Stimulated activated CD4-positive, alpha-beta T cell treated with anti-CD3 and anti-CD28 coated beads, Interleukin-1b, Interleukin-23, amount 100 ng/mL, for 24 hours (primary cell): ENCODE measurements around the gene TRIP6.

Experiments used
- DNase-seq, 4 experiments: peaks; one replicate each; pipeline ENCODE4 v3.0.0-alpha.2; 2020; ENCODE audit warnings: low read depth in 4 of 4, low spot score in 1 of 4

The TRIP6 gene

GRCh38 chr7:100888988-100889750 is 22.0 kb downstream of the TRIP6 start, which contains the start of gene UFSP1:
UFSP1 (minus strand) TSS chr7:100889715; CDS start chr7:100889271, 444 bp downstream.
- DNase-seq: no peak

GRCh38 chr7:100890653-100891567 is 23.7 kb downstream of the TRIP6 start:
- no peak for DNase-seq

- no peak for DNase-seq
These were observed 24.5 kb downstream of the TRIP6 start for GRCh38 chr7:100891568-100892247.

- no peak for DNase-seq
These were observed 25.5 kb downstream of the TRIP6 start for GRCh38 chr7:100892364-100893317.

GRCh38 chr7:100893318-100893895 is 26.2 kb downstream of the TRIP6 start:
- no peak for DNase-seq

- no peak for DNase-seq
These were observed 26.9 kb downstream of the TRIP6 start for GRCh38 chr7:100893910-100894721.

- DNase-seq: no peak
These were observed 27.9 kb downstream of the TRIP6 start for GRCh38 chr7:100894860-100895700.

- no peak for DNase-seq
These were observed 28.4 kb downstream of the TRIP6 start, which contains the start of gene ACHE for GRCh38 chr7:100895701-100895955. ACHE (minus strand) TSS chr7:100895888; CDS start chr7:100894232, 1,656 bp downstream.

- no peak for DNase-seq
These were observed 29.0 kb downstream of the TRIP6 start for GRCh38 chr7:100895956-100896731.

GRCh38 chr7:100896732-100897608 is 29.8 kb downstream of the TRIP6 start:
- no peak for DNase-seq

- no peak for DNase-seq
These were observed 30.7 kb downstream of the TRIP6 start for GRCh38 chr7:100897772-100898454.

GRCh38 chr7:100899432-100899831 is 32.2 kb downstream of the TRIP6 start:
- no peak for DNase-seq

GRCh38 chr7:100900978-100901377 is 33.8 kb downstream of the TRIP6 start:
- DNase-seq: no peak

- DNase-seq: no peak
These were observed 34.7 kb downstream of the TRIP6 start for GRCh38 chr7:100901921-100902332.

GRCh38 chr7:100902638-100903037 is 35.5 kb downstream of the TRIP6 start:
- DNase-seq: no peak

- no peak for DNase-seq
These were observed 41.3 kb downstream of the TRIP6 start for GRCh38 chr7:100908512-100908911.
